K562 (cell line): Measurements from ENCODE around the gene CD48. TPM values are rescaled to one million over a fixed set of nuclear protein-coding genes. Genes with fewer than 3 reads are reported as not detected.

Experiments
- FOXK2 ChIP-seq, 2 experiments: fragments of 450-650 bp; IDR thresholded peaks in 1 of 2; conservative IDR thresholded peaks in 1 of 2; 2 replicates each; pipeline ENCODE4 v1.6.1; 2016; ENCODE audit warnings: low read depth in 2 of 2, mild to moderate bottlenecking in 1 of 2
- HDGF ChIP-seq: fragments of 450-650 bp; IDR thresholded peaks from 2 replicates; pipeline ENCODE4 v1.6.1; 2016
- HNRNPH1 ChIP-seq: fragments of 200-400 bp; formaldehyde crosslinking; optimal IDR thresholded peaks from 2 replicates; pipeline ENCODE3; 2017; ENCODE audit warnings: low read depth, mild to moderate bottlenecking, low read length, moderate library complexity
- ZC3H11A ChIP-seq: IDR thresholded peaks from 2 replicates; pipeline ENCODE4 v1.6.1; 2012; ENCODE audit warnings: low read depth, low read length, improper control_type of control experiment
- ZNF445 ChIP-seq: fragments of 250-450 bp; sonication (Bioruptor Pico); IDR thresholded peaks from 2 replicates; pipeline ENCODE4 v1.4.0; 2020; ENCODE audit warnings: low read depth, mild to moderate bottlenecking, moderate library complexity
- polyA plus RNA-seq, 8 experiments: library from polyadenylated mRNA; depleted of rRNA in 4 of 8; stranded (reverse) in 5 of 8; unstranded in 3 of 8; fragments of >200 nt; fragmentation: Nextera tagmentation in 2 of 8; fragmentation: Illumina TruSeq in 1 of 8; extraction: Ambion mirVana in 2 of 8; extraction: Trizol in 1 of 8; gene quantifications; 2 replicates each; pipeline versions ENCODE4 v1.2.1 to v1.2.3, GENCODE V29; 2011 to 2014; ENCODE audit warnings: inconsistent platforms in 1 of 8, missing spikeins in 1 of 8
- total RNA-seq, 7 experiments: library from RNA; depleted of rRNA in 6 of 7; stranded (reverse); fragments of >200 nt in 6 of 7; fragmentation: Illumina TruSeq in 2 of 7; extraction: Trizol in 2 of 7; gene quantifications; 2 replicates each; pipeline versions ENCODE4 v1.2.1 to v1.2.3, GENCODE V29; 2011 to 2021; ENCODE audit warnings: low replicate concordance in 1 of 7
- TF ChIP-seq, protein P1 (sequence below): fragments of 250-450 bp; sonication (Bioruptor Pico); IDR thresholded peaks from 2 replicates; pipeline ENCODE4 v1.5.1; 2021; ENCODE audit warnings: mild to moderate bottlenecking
- TF ChIP-seq, protein P2 (sequence below): sonication (generic); formaldehyde crosslinking; IDR thresholded peaks from 2 replicates; pipeline ENCODE4 v1.8.1; 2023; ENCODE audit warnings: mild to moderate bottlenecking, missing genetic modification reagents
- TF ChIP-seq, protein P3 (sequence below): sonication (generic); formaldehyde crosslinking; IDR thresholded peaks from 2 replicates; pipeline ENCODE4 v1.9.0; 2022; ENCODE audit warnings: mild to moderate bottlenecking, missing genetic modification reagents

The CD48 gene
- total and polyA plus RNA-seq, 9 of the 15 experiments (the other 6 are each of a cell fraction or from before 2014, with no cell fraction given) = 0.10 to 0.42 (median 0.29) TPM; not detected in 3

DNA sequence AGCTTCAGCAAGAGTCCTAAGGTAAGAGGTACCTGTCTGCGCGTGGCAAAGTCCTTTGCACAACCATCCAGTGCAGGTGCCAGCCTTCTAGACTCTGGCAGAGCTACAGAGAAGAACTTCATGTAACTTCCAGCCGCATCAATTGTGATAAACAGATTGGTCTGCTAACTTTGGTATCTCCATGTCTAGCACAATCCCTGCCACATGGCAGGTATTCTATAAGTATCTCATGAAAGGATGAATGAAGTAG lies 29.8 kb downstream of the CD48 start (continued):
- no peak for TF ChIP-seq ZNF445
- no peak for TF ChIP-seq HNRNPH1
- no peak for TF ChIP-seq ZC3H11A
- TF ChIP-seq, protein P1, sequence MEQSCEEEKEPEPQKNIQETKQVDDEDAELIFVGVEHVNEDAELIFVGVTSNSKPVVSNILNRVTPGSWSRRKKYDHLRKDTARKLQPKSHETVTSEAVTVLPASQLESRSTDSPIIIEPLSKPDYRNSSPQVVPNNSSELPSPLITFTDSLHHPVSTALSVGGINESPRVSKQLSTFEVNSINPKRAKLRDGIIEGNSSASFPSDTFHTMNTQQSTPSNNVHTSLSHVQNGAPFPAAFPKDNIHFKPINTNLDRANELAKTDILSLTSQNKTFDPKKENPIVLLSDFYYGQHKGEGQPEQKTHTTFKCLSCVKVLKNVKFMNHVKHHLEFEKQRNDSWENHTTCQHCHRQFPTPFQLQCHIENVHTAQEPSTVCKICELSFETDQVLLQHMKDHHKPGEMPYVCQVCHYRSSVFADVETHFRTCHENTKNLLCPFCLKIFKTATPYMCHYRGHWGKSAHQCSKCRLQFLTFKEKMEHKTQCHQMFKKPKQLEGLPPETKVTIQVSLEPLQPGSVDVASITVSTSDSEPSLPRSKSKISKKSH (CRISPR knock-in tag) = no peak
- TF ChIP-seq, protein P2, sequence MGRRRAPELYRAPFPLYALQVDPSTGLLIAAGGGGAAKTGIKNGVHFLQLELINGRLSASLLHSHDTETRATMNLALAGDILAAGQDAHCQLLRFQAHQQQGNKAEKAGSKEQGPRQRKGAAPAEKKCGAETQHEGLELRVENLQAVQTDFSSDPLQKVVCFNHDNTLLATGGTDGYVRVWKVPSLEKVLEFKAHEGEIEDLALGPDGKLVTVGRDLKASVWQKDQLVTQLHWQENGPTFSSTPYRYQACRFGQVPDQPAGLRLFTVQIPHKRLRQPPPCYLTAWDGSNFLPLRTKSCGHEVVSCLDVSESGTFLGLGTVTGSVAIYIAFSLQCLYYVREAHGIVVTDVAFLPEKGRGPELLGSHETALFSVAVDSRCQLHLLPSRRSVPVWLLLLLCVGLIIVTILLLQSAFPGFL (CRISPR knock-in tag) = no peak
- no peak for TF ChIP-seq HDGF
- TF ChIP-seq, protein P3, sequence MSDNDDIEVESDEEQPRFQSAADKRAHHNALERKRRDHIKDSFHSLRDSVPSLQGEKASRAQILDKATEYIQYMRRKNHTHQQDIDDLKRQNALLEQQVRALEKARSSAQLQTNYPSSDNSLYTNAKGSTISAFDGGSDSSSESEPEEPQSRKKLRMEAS = no peak
- TF ChIP-seq FOXK2 (conservative IDR thresholded peaks at IDR 0.05 in 1 of 2, IDR thresholded peaks at IDR 0.05 in 1 of 2; ENCODE audit: low read depth in 2 of 2) = no peak
